ENCODE results near the gene IL2RG.

- TF ChIP-seq, protein P1, sequence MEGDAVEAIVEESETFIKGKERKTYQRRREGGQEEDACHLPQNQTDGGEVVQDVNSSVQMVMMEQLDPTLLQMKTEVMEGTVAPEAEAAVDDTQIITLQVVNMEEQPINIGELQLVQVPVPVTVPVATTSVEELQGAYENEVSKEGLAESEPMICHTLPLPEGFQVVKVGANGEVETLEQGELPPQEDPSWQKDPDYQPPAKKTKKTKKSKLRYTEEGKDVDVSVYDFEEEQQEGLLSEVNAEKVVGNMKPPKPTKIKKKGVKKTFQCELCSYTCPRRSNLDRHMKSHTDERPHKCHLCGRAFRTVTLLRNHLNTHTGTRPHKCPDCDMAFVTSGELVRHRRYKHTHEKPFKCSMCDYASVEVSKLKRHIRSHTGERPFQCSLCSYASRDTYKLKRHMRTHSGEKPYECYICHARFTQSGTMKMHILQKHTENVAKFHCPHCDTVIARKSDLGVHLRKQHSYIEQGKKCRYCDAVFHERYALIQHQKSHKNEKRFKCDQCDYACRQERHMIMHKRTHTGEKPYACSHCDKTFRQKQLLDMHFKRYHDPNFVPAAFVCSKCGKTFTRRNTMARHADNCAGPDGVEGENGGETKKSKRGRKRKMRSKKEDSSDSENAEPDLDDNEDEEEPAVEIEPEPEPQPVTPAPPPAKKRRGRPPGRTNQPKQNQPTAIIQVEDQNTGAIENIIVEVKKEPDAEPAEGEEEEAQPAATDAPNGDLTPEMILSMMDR (conservative IDR thresholded peaks at IDR 0.05; ENCODE audit: low read depth, low read length): no peak
- no peak for TF ChIP-seq EZH2 (IDR thresholded peaks at IDR 0.05; ENCODE audit: borderline replicate concordance, low read depth, low read length, poor library complexity, severe bottlenecking)
Measured at GRCh38 chrX:71095555-71095980, 15.8 kb downstream of the IL2RG start, which contains the start of gene FOXO4.
